GM10266 (cell line): ENCODE data around the gene EML4.

Experiments used
- DNase-seq: peaks from one replicate; pipeline ENCODE4 v3.0.0; 2012; ENCODE audit errors: extremely low spot score
- CTCF ChIP-seq: IDR thresholded peaks from 2 replicates; pipeline ENCODE4 v1.5.1; 2012; ENCODE audit warnings: mild to moderate bottlenecking, low read depth; ENCODE audit not compliant: control insufficient read depth, insufficient read depth; ENCODE audit errors: missing control alignments

The EML4 gene

GRCh38 chr2:42199626-42200025 is 30.5 kb downstream of the EML4 start:
- no peak for TF ChIP-seq CTCF
- DNase-seq = no peak

- no peak for TF ChIP-seq CTCF
- no peak for DNase-seq
These were observed 32.0 kb downstream of the EML4 start for GRCh38 chr2:42200926-42201855.

- no peak for DNase-seq
- TF ChIP-seq CTCF = no peak
These were observed 33.5 kb downstream of the EML4 start for GRCh38 chr2:42202634-42203008.

GRCh38 chr2:42203792-42204191 is 34.6 kb downstream of the EML4 start:
- TF ChIP-seq CTCF = no peak
- no peak for DNase-seq

- no peak for TF ChIP-seq CTCF
- no peak for DNase-seq
These were observed 36.2 kb downstream of the EML4 start for GRCh38 chr2:42205337-42205736.

- no peak for TF ChIP-seq CTCF
- no peak for DNase-seq
These were observed 38.7 kb downstream of the EML4 start for GRCh38 chr2:42207826-42208225.

- no peak for DNase-seq
- no peak for TF ChIP-seq CTCF
These were observed 41.0 kb downstream of the EML4 start for GRCh38 chr2:42210203-42210602.
